ENCODE measurements around the gene SETBP1.

GRCh38 chr18:44765456-44765855 is 84.8 kb downstream of the SETBP1 start:
- TF ChIP-seq CTCF (IDR thresholded peaks at IDR 0.05; ENCODE audit: low read length): no peak
- no peak for TF ChIP-seq EZH2 (IDR thresholded peaks at IDR 0.05; ENCODE audit: borderline replicate concordance, low read length)
